Hypothalamus (tissue), 51 donors: Measurements from ENCODE around the gene ATP1A4.

ENCODE experiments used
- DNase-seq, 51 donors: peaks; one replicate each; lab custom pipeline; 2025; lab: John Stamatoyannopoulos, UW

ATP1A4 gene

DNA sequence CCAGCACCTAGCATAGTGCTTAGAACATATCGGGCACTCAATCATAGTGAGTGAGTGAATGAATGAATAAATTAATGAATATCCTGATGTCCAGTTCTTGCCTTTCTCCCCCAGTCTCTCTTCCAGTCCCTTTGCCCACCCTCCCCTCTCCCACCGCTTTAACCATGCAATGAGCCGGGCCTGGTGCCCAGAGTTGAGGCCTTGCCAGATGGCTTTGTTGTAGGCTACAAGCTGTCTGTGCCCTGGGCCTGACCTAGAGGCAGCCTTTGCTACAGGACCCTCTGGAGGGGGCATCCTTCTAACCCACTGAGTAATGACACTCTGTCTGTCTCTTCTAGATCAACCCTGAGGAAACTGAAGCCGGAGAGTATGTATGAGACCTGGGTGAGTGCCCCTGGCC is 45.8 kb downstream of the ATP1A4 start:
- DNase-seq: peak in 19 of 51 donors; percentile 6 to 48 (median 17)

GRCh38 chr1:160200786-160201185 is 49.4 kb downstream of the ATP1A4 start:
- no peak for DNase-seq

DNA sequence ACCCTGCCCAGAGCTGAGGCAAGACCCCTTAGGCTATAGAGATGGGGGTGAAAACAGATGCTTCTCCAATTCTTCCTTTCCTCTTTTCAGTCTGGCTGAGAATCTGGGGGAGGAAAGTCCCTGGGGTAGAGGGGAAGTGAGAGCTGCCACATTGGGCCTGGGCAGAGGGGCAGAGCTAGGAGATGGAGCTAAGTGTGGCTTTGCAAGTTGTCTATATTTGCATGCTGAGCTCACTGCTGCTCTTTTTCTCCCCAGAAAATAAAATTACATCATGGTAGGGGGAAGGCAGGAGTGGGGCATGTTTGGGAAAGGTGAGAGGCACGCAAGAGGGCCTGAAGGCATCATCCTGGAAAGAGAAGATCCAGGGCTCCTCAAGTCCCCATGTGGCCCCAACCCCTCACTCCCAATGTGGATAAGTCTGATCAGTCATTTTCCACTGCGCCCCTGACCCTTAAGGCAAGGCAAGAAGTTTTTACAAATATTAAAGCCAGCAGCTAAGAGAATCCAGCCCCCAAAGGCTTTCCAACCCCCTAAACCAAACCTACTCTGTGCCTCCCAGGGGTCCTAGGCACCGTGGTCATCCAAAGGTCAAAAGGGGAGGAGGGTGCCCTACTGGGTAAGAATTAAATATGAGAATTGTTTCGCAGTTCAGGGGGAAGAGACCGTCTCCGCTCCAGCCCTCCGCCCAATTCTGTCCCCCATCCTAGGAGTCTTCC is 53.3 kb downstream of the ATP1A4 start:
- peak in 9 of 51 donors; percentile 14 to 72 (median 31) for DNase-seq

GRCh38 chr1:160205242-160206035 is 54.0 kb downstream of the ATP1A4 start, which contains the start of gene PEA15:
Gene PEA15, plus strand, starts transcription at chr1:160205384. Its CDS starts 6,161 bp downstream, at chr1:160211545.
- DNase-seq: peak in 47 of 51 donors; percentile 41 to 89 (median 69)

GRCh38 chr1:160206036-160206389 is 54.6 kb downstream of the ATP1A4 start:
- DNase-seq: peak in 12 of 51 donors; percentile 17 to 75 (median 42)

DNA sequence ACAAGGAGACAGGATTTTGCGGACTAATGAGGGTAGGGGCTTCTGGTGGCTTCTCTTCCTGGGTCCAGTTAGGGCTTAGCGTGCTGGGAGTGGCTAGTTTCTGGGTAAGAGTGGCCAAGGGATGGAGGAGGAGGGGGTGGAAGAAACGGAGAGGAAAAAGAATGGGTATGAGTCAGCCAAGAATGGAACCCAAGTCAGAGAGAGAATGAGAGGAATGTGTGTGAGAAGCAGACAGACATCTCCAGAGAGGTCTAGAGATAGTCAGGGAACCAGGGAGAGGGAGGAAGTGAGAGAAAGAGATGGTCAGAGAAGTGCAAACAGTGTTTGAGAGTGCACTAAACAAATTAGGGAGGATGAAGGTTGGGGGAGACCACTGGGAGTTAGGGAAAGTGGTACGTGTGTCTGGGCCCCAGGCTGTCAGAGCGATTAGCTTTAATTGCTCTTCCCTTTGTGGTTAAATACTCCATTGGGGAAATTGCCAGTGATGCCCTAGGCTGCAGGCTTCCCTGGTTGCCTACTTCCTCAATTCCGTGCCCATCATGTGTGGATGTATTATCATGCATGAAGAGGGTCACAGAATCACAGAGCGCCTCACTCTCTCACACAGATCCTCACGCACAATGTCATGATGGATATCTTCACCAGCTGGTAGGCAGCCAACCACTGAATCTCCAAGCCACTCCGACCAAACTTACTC is 55.2 kb downstream of the ATP1A4 start:
- peak in 4 of 51 donors; percentile 8 to 64 (median 32) for DNase-seq

DNA sequence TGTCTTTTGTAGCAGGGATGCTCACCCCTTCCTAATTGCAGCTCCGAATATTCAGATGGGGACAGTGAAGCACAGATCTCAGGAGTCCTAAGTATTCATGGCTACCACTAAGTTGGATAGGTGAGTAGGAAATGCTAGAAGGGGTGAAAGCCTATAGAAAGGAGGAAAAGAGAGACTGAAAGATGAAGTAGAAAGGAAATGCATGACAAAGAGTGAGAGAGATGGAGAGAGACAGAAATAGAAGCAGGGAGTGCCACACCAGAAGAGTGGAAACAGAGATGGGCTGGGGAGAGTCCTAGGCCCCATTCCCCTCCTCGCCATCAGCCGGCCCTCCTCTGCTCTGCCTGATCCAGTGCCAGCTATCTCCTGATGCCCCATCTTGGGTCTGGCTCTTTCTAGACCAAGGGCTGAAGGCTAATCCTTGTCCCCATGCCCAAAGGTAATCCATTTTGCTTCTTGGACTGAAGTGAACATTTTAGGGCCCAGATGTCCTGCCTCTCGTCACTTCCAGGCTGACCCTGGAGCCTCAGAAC is 55.8 kb downstream of the ATP1A4 start:
- peak in 2 of 51 donors; percentile 8 to 15 for DNase-seq

DNA sequence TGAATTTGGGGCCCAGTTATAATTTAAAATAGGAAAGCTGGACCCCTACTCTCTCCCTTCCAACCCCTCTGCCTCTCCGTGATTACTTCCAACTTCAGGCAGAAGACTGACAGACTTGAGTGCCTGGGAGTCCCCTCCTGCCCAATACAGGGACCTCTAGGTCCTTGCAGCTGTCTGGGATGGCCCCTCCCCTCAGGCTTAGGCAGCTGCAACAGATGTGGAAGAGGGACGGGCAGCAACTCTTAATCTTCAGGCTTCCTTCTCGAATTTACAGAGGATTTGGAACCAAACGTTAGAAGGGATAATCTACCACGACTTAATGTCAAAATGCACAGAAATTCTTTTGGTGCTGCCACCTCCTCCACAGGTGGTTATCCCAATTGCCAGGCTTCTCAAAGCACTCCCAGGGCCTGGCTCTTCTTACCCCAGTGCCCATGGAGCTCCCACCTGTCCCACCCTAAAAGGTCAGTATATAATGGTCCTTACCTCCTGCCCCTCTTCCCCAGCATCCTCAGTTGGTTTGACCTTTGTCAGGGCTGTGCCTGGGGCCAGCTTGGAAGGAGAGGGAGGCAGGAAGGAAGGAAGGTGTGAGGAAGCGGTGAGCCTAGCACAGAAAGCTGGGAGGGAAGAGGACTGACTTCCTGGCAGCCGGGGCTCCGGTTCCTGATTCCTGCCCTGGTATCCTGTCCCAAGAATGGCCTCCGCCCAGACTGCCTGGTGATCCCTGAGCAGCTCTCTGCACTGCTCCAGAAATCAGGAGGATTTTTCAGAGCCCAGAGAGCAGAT is 56.6 kb downstream of the ATP1A4 start:
- peak in 1 of 51 donors; percentile 9 for DNase-seq

GRCh38 chr1:160208557-160209320 is 57.3 kb downstream of the ATP1A4 start:
- DNase-seq: peak in 4 of 51 donors; percentile 25 to 74 (median 50)

GRCh38 chr1:160209321-160210046 is 58.1 kb downstream of the ATP1A4 start:
- peak in 34 of 51 donors; percentile 10 to 74 (median 46) for DNase-seq

DNA sequence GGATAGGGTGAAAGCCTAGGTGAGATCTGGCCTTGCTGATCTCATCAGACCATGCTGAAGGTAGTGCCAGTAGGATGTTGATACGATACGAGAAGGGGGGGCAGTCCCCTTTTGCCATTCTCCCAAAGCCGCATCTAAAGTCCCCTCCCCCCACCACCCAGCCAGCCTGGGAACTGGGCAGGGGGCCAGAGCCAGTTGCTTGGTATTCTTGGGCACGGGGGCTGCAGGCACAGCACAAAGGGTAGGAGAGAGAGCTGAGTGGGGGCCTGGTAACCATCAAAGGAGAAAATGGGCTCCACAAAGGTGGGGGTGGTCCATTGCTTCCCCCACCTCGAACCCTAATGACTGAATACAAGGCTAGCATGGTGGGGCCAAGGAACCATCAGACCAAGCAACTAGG is 59.2 kb downstream of the ATP1A4 start:
- peak in 31 of 51 donors; percentile 13 to 75 (median 51) for DNase-seq

GRCh38 chr1:160211046-160211790 is 59.8 kb downstream of the ATP1A4 start:
- DNase-seq: peak in 32 of 51 donors; percentile 15 to 86 (median 58)

DNA sequence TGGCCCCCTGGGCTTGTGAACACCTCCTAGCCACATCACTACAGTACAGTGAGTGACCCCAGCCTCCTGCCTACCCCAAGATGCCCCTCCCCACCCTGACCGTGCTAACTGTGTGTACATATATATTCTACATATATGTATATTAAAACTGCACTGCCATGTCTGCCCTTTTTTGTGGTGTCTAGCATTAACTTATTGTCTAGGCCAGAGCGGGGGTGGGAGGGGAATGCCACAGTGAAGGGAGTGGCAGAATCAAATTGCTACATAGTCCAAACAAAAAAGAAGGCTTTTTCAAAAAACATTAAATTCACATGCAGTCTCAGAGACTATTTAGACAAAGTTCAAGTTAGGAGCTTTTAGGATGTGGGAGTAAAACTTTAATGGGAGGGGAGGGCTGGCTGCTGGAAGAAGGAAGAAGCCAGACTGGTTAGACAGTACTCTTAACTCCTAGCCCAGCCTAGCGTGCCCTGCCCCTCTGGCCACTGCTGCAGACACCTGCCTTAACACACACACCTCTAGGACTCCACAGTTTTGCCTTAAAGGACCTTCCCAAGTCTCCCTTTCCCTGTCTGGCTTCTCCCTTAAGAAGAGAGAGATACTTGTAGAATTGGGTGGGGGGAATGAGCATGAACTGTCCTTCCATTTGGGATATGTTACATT is 63.2 kb downstream of the ATP1A4 start:
- no peak for DNase-seq

- DNase-seq: no peak
These were observed 64.9 kb downstream of the ATP1A4 start for GRCh38 chr1:160216301-160216700.

DNA sequence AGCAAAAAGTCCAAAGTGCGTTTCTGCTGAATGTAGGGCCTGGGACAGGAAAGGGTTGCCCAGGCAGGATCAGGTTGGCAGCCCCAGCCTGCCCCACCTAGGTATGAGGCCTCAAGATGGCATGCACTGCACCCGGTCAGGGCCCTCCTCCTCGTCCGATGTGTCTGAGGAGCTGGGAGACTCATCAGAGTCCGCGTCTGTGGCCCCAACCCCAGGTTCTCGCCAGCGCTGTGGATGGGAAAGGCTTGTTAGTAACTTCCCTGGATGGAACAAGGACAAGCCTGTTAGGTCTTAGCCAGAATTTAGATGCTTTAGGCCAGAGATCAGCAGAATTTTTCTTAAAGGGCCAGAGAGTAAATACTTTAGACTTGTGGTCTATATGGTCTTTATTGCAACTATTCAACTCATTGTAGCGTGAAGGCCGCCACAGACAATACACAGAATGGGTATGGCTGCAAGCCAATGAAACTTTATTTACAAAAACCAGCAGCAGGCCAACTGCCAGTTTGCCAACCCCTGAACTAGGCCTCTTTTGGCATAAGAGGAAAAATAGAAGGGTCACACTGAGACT is 66.2 kb downstream of the ATP1A4 start:
- DNase-seq: peak in 11 of 51 donors; percentile 9 to 45 (median 20)

GRCh38 chr1:160219062-160219929 is 67.9 kb downstream of the ATP1A4 start:
- peak in 36 of 51 donors; percentile 22 to 79 (median 48) for DNase-seq
